Effector CD4-positive, alpha-beta T cell (primary cell): ENCODE data around the gene WNT3A.

Experiments
- DNase-seq: peaks from one replicate; pipeline ENCODE4 v3.0.0-alpha.2; 2020

Gene WNT3A

GRCh38 chr1:228034954-228035837 lies 28.4 kb downstream of the WNT3A start:
- no peak for DNase-seq

- DNase-seq: no peak
Measured at GRCh38 chr1:228035844-228036243, 29.0 kb downstream of the WNT3A start.

- DNase-seq: no peak
Measured at GRCh38 chr1:228036701-228037231, 30.0 kb downstream of the WNT3A start.

GRCh38 chr1:228037401-228038386 lies 30.9 kb downstream of the WNT3A start:
- DNase-seq: no peak

GRCh38 chr1:228038387-228039005 lies 31.7 kb downstream of the WNT3A start:
- no peak for DNase-seq

- DNase-seq: no peak
Measured at GRCh38 chr1:228039006-228039903, 32.5 kb downstream of the WNT3A start.

- no peak for DNase-seq
Measured at GRCh38 chr1:228039986-228040385, 33.2 kb downstream of the WNT3A start.

- DNase-seq: no peak
Measured at GRCh38 chr1:228041316-228041715, 34.5 kb downstream of the WNT3A start.

- no peak for DNase-seq
Measured at GRCh38 chr1:228042508-228042907, 35.7 kb downstream of the WNT3A start.

- no peak for DNase-seq
Measured at GRCh38 chr1:228043281-228043848, 36.6 kb downstream of the WNT3A start.

- no peak for DNase-seq
Measured at GRCh38 chr1:228044961-228045360, 38.2 kb downstream of the WNT3A start.

- DNase-seq: no peak
Measured at GRCh38 chr1:228045405-228045804, 38.6 kb downstream of the WNT3A start.

GRCh38 chr1:228045871-228046270 lies 39.1 kb downstream of the WNT3A start:
- DNase-seq: no peak

- no peak for DNase-seq
Measured at GRCh38 chr1:228046421-228047182, 39.8 kb downstream of the WNT3A start.

- no peak for DNase-seq
Measured at GRCh38 chr1:228047183-228047466, 40.3 kb downstream of the WNT3A start.

GRCh38 chr1:228048120-228048519 lies 41.3 kb downstream of the WNT3A start:
- DNase-seq: no peak

GRCh38 chr1:228048659-228049298 lies 42.0 kb downstream of the WNT3A start:
- no peak for DNase-seq

- DNase-seq: no peak
Measured at GRCh38 chr1:228050571-228051231, 43.9 kb downstream of the WNT3A start.

GRCh38 chr1:228058172-228058948 lies 51.6 kb downstream of the WNT3A start:
- no peak for DNase-seq
